ENCODE results near the gene AACS. TPM values are rescaled to one million over a fixed set of nuclear protein-coding genes. Genes with fewer than 3 reads are reported as not detected.

Gene AACS
- total and polyA plus RNA-seq, 2 of the 4 experiments (the other 2 are of a cell fraction) = 22.0 to 24.9 TPM

DNA sequence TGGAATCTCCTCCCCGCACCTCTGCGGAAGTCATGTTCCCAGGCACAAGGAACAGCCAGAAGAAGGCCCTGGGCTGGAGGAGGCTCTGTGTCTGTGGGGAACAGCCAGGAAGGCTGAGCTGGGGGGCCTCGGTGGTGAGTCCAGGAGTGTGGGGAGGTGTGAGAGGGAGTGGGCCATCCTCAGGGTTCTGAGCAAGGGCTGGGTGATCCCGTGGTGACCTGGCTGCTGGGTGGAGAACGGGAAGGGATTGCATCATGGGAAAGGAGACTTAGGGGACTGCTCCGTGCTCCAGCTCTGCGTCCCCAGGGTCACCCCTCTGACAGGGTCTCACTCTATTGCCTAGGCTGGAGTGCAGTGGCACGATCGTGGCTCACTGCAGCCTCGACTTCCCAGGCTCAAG, 13.8 kb downstream of the AACS start:
- Histone ChIP-seq H3K9me1 (ENCODE audit: insufficient read depth, low read length) (no peaks in the 10 kb centered on the region), H3K4me3 (ENCODE audit: insufficient read depth, low read depth, low read length) (no peak overlapping the region), H3K27me3 (ENCODE audit: control insufficient read depth, insufficient read depth, low read length) (no peaks in the 10 kb centered on the region), H2BK120ac (ENCODE audit: low read depth, low read length) (no peak overlapping the region), H3K27ac (ENCODE audit: insufficient read depth, low read length) (no peak overlapping the region), H3K4me1 (ENCODE audit: control insufficient read depth, insufficient read depth, low read length) (no peaks in the 10 kb centered on the region), H2AFZ (replicated peaks; ENCODE audit: low read length, poor library complexity) (no peak overlapping the region), H3K23ac (ENCODE audit: low read depth, low read length) (no peak overlapping the region), H2AK9ac (replicated peaks; ENCODE audit: low read depth, low read length, poor library complexity) (no peak overlapping the region), H3K9ac (ENCODE audit: low read depth, low read length) (no peak overlapping the region), H2BK15ac (ENCODE audit: low read depth, low read length) (no peak overlapping the region), H4K5ac (ENCODE audit: low read depth, low read length) (no peak overlapping the region), H2AK5ac (ENCODE audit: low read depth, low read length) (no peak overlapping the region), H3K79me1 (ENCODE audit: low read depth in 1 of 2, low read length in 2 of 2) (no peaks in the 10 kb centered on the region; a peak in 2 of 4 replicates), H3K9me3 (ENCODE audit: control insufficient read depth, insufficient read depth, low read length) (no peaks in the 10 kb centered on the region), H3K56ac (ENCODE audit: extremely low read depth, insufficient read depth, low read length) (no peak overlapping the region), H4K20me1 (ENCODE audit: insufficient read depth, low read length) (no peaks in the 10 kb centered on the region; the same call in 1 of the 2 replicates), H4K8ac (ENCODE audit: low read depth in 2 of 2, low read length in 2 of 2) (no peak overlapping the region), H3K36me3 (ENCODE audit: control insufficient read depth, insufficient read depth, low read length) (peaks cover 27% of the 10 kb centered on the region), H2BK20ac (ENCODE audit: low read depth, low read length) (no peak overlapping the region), H3K4me2 (ENCODE audit: low read depth, low read length) (no peak overlapping the region), H4K91ac (ENCODE audit: insufficient read depth, low read depth, low read length) (no peak overlapping the region), H3K14ac (replicated peaks; ENCODE audit: low read depth, low read length) (no peak overlapping the region), H2BK5ac (ENCODE audit: low read depth, low read length, poor library complexity, severe bottlenecking) (no peak overlapping the region), H3K4ac (ENCODE audit: low read depth, low read length) (no peak overlapping the region), H3K18ac (ENCODE audit: low read depth, low read length) (no peak overlapping the region)
- dilution Hi-C loops (cut with HindIII; ENCODE audit: low sequenced_read_pairs, unreplicated experiment) (no loop called here), intact Hi-C loops (cut with micrococcal nuclease) (no loop called here), in situ Hi-C loops (cut with MboI; ENCODE audit: low sequenced_read_pairs) (no loop called here)
- DNase-seq (no peak), ATAC-seq (ENCODE audit: low read depth) (no peak)
- WGBS, 2 experiments (ENCODE audit: extremely low coverage in 2 of 2, insufficient read length in 1 of 2) = 89% methylated on average over 3 of the region's 10 CpGs; no CpG with 5 or more reads in 1 of the 2 experiments
- POLR2A ChIA-PET (ENCODE audit: unreplicated experiment) = no interaction called here
- BruUV-seq (replicated peaks) = no TSS peak
- no peak for TF ChIP-seq CEBPB (IDR thresholded peaks at IDR 0.05; ENCODE audit: low read depth, low read length)
- TF ChIP-seq POLR2A (IDR thresholded peaks at IDR 0.05; ENCODE audit: low read depth, low read length) = no peak
- TF ChIP-seq FOS (IDR thresholded peaks at IDR 0.05; ENCODE audit: low read depth, low read length) = no peak
- TF ChIP-seq RFX5 (IDR thresholded peaks at IDR 0.05; ENCODE audit: low read depth, low read length) = no peak
- TF ChIP-seq CTCF (conservative IDR thresholded peaks at IDR 0.05; ENCODE audit: low read depth, low read length) = no peak
- no peak for TF ChIP-seq MAZ (IDR thresholded peaks at IDR 0.05; ENCODE audit: borderline replicate concordance, low read depth, low read length)
- no peak for TF ChIP-seq RAD21 (IDR thresholded peaks at IDR 0.05; ENCODE audit: low read length)
- no peak for TF ChIP-seq NFE2L2 (IDR thresholded peaks at IDR 0.05; ENCODE audit: low read depth, low read length)
- TF ChIP-seq SMC3 (IDR thresholded peaks at IDR 0.05; ENCODE audit: low read depth, low read length) = no peak
- TF ChIP-seq MAFK (IDR thresholded peaks at IDR 0.05; ENCODE audit: low read depth, low read length) = no peak
- CTCF ChIA-PET = no interaction called here
